Neuronal stem cell (in vitro differentiated cells): ENCODE measurements around the gene TXNDC8.

Experiments
- DNase-seq: peaks from one replicate; pipeline ENCODE4 v3.0.0-alpha.2; 2013; ENCODE audit warnings: low spot score
- H2AFZ ChIP-seq: one replicate; pipeline ENCODE4 v1.6.1; 2013; ENCODE audit warnings: mild to moderate bottlenecking, low read length, inconsistent platforms
- H2AK5ac ChIP-seq: 2 replicates; pipeline ENCODE4 v1.6.1; 2013; ENCODE audit warnings: low read depth, mild to moderate bottlenecking, inconsistent platforms, low read length, moderate library complexity, mixed read lengths
- H2BK120ac ChIP-seq: 2 replicates; pipeline ENCODE4 v1.6.1; 2013; ENCODE audit warnings: low read depth, mild to moderate bottlenecking, inconsistent platforms, low read length, moderate library complexity, mixed read lengths
- H2BK12ac ChIP-seq: one replicate; pipeline ENCODE4 v1.6.1; 2013; ENCODE audit warnings: low read length, inconsistent platforms
- H2BK15ac ChIP-seq: 2 replicates; pipeline ENCODE4 v1.6.1; 2013; ENCODE audit warnings: mild to moderate bottlenecking, low read length, inconsistent platforms, mixed read lengths
- H2BK5ac ChIP-seq: one replicate; pipeline ENCODE4 v1.6.1; 2013; ENCODE audit warnings: inconsistent platforms, mild to moderate bottlenecking, low read length, moderate library complexity
- H3K14ac ChIP-seq: one replicate; pipeline ENCODE4 v1.6.1; 2013; ENCODE audit warnings: low read length, inconsistent platforms
- H3K18ac ChIP-seq: 2 replicates; pipeline ENCODE4 v1.6.1; 2013; ENCODE audit warnings: low read length, inconsistent platforms
- H3K23ac ChIP-seq: 2 replicates; pipeline ENCODE4 v1.6.1; 2013; ENCODE audit warnings: low read depth, mild to moderate bottlenecking, mixed read lengths, low read length, inconsistent platforms; ENCODE audit not compliant: poor library complexity
- H3K27ac ChIP-seq: replicated peaks from 3 replicates; pipeline ENCODE4 v1.5.1; 2013; ENCODE audit warnings: low read length, inconsistent platforms
- H3K27me3 ChIP-seq, 3 experiments: 2 replicates each; pipeline ENCODE4 v1.6.1; 2013; ENCODE audit warnings: low read length in 3 of 3, mild to moderate bottlenecking in 2 of 3, inconsistent platforms in 1 of 3, low read depth in 1 of 3, mixed read lengths in 1 of 3, moderate library complexity in 1 of 3; ENCODE audit not compliant: control insufficient read depth in 3 of 3, insufficient read depth in 3 of 3
- H3K36me3 ChIP-seq, 2 donors: replicated peaks in 1 of 2; 2 replicates each; pipeline ENCODE4 v1.6.1; 2013; ENCODE audit warnings: low read length in 2 of 2; ENCODE audit not compliant: control insufficient read depth in 2 of 2, insufficient read depth in 2 of 2
- H3K4ac ChIP-seq: 2 replicates; pipeline ENCODE4 v1.6.1; 2013; ENCODE audit warnings: inconsistent platforms, mild to moderate bottlenecking, low read length, moderate library complexity
- H3K4me1 ChIP-seq, 2 donors: 1 replicate in 1 of 2; 2 replicates in 1 of 2; pipeline ENCODE4 v1.6.1; 2013; ENCODE audit warnings: low read length in 2 of 2, low read depth in 1 of 2; ENCODE audit not compliant: control insufficient read depth in 2 of 2, insufficient read depth in 1 of 2
- H3K4me2 ChIP-seq: one replicate; pipeline ENCODE4 v1.6.1; 2013; ENCODE audit warnings: mild to moderate bottlenecking, low read length, inconsistent platforms; ENCODE audit not compliant: insufficient read depth, poor library complexity, severe bottlenecking
- H3K4me3 ChIP-seq, 2 donors: 2 replicates each; pipeline ENCODE4 v1.5.1; 2013; ENCODE audit warnings: low read length in 2 of 2, mild to moderate bottlenecking in 2 of 2, inconsistent platforms in 1 of 2, moderate library complexity in 1 of 2
- H3K79me1 ChIP-seq: one replicate; pipeline ENCODE4 v1.6.1; 2013; ENCODE audit warnings: low read depth, mild to moderate bottlenecking, inconsistent platforms, low read length, moderate library complexity
- H3K9ac ChIP-seq: one replicate; pipeline ENCODE4 v1.6.1; 2013; ENCODE audit warnings: mild to moderate bottlenecking, low read depth, low read length, inconsistent platforms; ENCODE audit not compliant: poor library complexity
- H3K9me3 ChIP-seq, 2 donors: replicated peaks in 1 of 2; 2 replicates each; pipeline versions ENCODE3 to v1.6.1; 2013; ENCODE audit warnings: low read length in 2 of 2, mild to moderate bottlenecking in 2 of 2, inconsistent platforms in 1 of 2, low read depth in 1 of 2, mixed read lengths in 1 of 2, moderate library complexity in 1 of 2; ENCODE audit not compliant: control insufficient read depth in 2 of 2, insufficient read depth in 1 of 2
- H4K8ac ChIP-seq: one replicate; pipeline ENCODE4 v1.6.1; 2013; ENCODE audit warnings: low read depth, mild to moderate bottlenecking, inconsistent platforms, low read length, moderate library complexity
- H4K91ac ChIP-seq: one replicate; pipeline ENCODE4 v1.6.1; 2013; ENCODE audit warnings: low read length, low read depth, mild to moderate bottlenecking, inconsistent platforms; ENCODE audit not compliant: poor library complexity
- WGBS, 2 donors: extraction: QIAGEN DNeasy Blood & Tissue Kit; methylation state at CpG; one replicate each; pipeline ENCODE4 v1.1.7; 2013; ENCODE audit warnings: missing lambda C conversion rate in 2 of 2, mixed read lengths in 1 of 2; ENCODE audit not compliant: insufficient read length in 2 of 2, insufficient replicate concordance in 1 of 2; ENCODE audit errors: extremely low coverage in 2 of 2; 5-methylcytosine and 5-hydroxymethylcytosine counted together

TXNDC8 gene

DNA sequence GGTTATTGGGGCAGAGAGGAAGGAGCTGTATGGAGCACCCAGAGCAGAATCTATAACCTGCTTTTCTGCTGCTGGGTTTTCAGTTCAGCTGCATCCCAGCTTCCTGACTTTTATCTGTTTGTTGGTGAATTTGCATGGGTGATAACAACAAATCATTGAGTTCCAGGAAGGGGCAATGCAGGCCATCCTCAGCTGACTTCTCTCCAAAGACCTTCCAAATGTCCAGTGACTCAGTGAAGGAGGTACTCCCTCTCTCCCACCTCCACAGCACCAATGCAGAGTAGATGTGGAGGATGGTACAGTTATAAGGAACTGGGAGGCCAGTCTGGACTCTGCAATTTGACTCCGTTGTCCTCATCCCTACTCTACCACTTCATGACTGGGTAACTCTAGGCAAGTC, 79.7 kb downstream of the TXNDC8 start:
- DNase-seq = no peak
- Histone ChIP-seq H2AK5ac (no peak overlapping the region), H3K4me3 (peak overlapping the region in 1 of 2 donors; percentile 94), H3K23ac (no peak overlapping the region), H3K27ac (no peak overlapping the region), H2BK15ac (no peak overlapping the region), H2BK120ac (no peak overlapping the region), H2BK12ac (no peak overlapping the region), H4K8ac (no peak overlapping the region), H3K18ac (no peak overlapping the region), H2AFZ (peak overlapping the region; percentile 100), H3K79me1 (peaks cover 8% of the 10 kb centered on the region), H3K4me1 (peaks cover 6 to 10% of the 10 kb centered on the region in 2 donors), H2BK5ac (no peak overlapping the region), H3K9ac (peak overlapping the region; percentile 33), H3K14ac (no peak overlapping the region), H3K36me3 (no peaks in the 10 kb centered on the region), H3K4ac (no peak overlapping the region), H3K9me3 (no peaks in the 10 kb centered on the region), H4K91ac (no peak overlapping the region), H3K4me2 (no peak overlapping the region), H3K27me3 (no peaks in the 10 kb centered on the region)
- WGBS, 2 donors = no CpG with 5 or more reads among the region's 1 CpG

GRCh38 chr9:110257097-110257841, 80.4 kb downstream of the TXNDC8 start:
- DNase-seq = no peak
- Histone ChIP-seq H2BK12ac (no peak overlapping the region), H2BK5ac (no peak overlapping the region), H2BK15ac (no peak overlapping the region), H2BK120ac (no peak overlapping the region), H2AK5ac (no peak overlapping the region), H3K4ac (no peak overlapping the region), H3K27ac (no peak overlapping the region), H3K9ac (no peak overlapping the region), H3K18ac (no peak overlapping the region), H3K4me3 (peak overlapping the region; percentile 94 to 97), H2AFZ (peak overlapping the region; percentile 100), H3K23ac (no peak overlapping the region), H3K36me3 (no peaks in the 10 kb centered on the region), H3K27me3 (no peaks in the 10 kb centered on the region), H4K8ac (no peak overlapping the region), H3K4me1 (peaks cover 6 to 10% of the 10 kb centered on the region in 2 donors), H3K4me2 (peak overlapping the region; percentile 72), H3K14ac (no peak overlapping the region), H4K91ac (no peak overlapping the region), H3K79me1 (peaks cover 8% of the 10 kb centered on the region), H3K9me3 (no peaks in the 10 kb centered on the region)
- no CpG with 5 or more reads among the region's 14 CpGs for WGBS, 2 donors

- peak within 1 kb of the TSS; percentile 97 for H3K18ac ChIP-seq
- H3K9me3 ChIP-seq = no peaks in the 10 kb centered on the region
- H3K4ac ChIP-seq = peak within 1 kb of the TSS; percentile 6
- WGBS, 2 donors = no CpG with 5 or more reads among the region's 65 CpGs
- peak within 1 kb of the TSS; percentile 87 for H3K4me2 ChIP-seq
- peak; percentile 80 for DNase-seq
- H3K27ac ChIP-seq = peak within 1 kb of the TSS; percentile 81
- peak within 1 kb of the TSS; percentile 100 for H2AFZ ChIP-seq
- H4K91ac ChIP-seq = no peak within 1 kb of the TSS
- peak within 1 kb of the TSS; percentile 90 for H3K14ac ChIP-seq
- H3K4me1 ChIP-seq = peaks cover 6 to 10% of the 10 kb centered on the region in 2 donors
- peak within 1 kb of the TSS; percentile 99 for H3K9ac ChIP-seq
- peak within 1 kb of the TSS; percentile 88 for H2BK5ac ChIP-seq
- H2BK120ac ChIP-seq = peak within 1 kb of the TSS; percentile 88
- peaks cover 8% of the 10 kb centered on the region for H3K79me1 ChIP-seq
- peak within 1 kb of the TSS; percentile 70 for H3K23ac ChIP-seq
- no peak within 1 kb of the TSS for H2BK12ac ChIP-seq
- H3K36me3 ChIP-seq = no peaks in the 10 kb centered on the region
- H3K4me3 ChIP-seq = peak within 1 kb of the TSS; percentile 94 to 97
- H3K27me3 ChIP-seq = no peaks in the 10 kb centered on the region
- H2AK5ac ChIP-seq = peak within 1 kb of the TSS; percentile 79
- no peak within 1 kb of the TSS for H2BK15ac ChIP-seq
- peak within 1 kb of the TSS; percentile 92 for H4K8ac ChIP-seq
Measured at GRCh38 chr9:110256380-110257096, 81.1 kb downstream of the TXNDC8 start, which contains the start of gene TXN. Gene TXN, minus strand, starts transcription at chr9:110256507. Its CDS starts 72 bp downstream, at chr9:110256435.
